ENCODE data around the gene SPO11.

Gene SPO11

DNA sequence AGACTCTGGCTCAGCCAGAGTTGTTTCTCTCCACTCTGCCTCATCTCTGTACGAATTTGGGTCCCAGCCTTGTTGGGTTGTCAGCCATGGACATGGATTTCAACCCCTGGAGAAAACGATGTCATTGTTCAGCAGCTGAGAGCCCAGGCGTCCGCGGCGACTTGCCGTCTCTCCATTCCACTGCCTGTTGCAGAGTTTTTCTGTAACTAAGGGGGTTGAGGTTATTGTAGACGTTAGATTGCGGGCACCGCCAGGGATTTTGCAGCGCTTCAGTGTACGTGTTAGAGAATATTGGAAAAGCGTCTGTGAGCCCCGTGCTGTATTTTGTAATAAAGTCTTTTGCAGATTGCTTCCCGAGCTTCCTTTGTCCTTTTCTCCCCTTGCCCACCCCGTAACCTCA is 48.5 kb downstream of the SPO11 start:
- DNase-seq: no peak

GRCh38 chr20:57378646-57379262 is 49.2 kb downstream of the SPO11 start:
- DNase-seq: no peak

- DNase-seq: no peak
Observed at GRCh38 chr20:57379263-57379647, 49.7 kb downstream of the SPO11 start.

DNA sequence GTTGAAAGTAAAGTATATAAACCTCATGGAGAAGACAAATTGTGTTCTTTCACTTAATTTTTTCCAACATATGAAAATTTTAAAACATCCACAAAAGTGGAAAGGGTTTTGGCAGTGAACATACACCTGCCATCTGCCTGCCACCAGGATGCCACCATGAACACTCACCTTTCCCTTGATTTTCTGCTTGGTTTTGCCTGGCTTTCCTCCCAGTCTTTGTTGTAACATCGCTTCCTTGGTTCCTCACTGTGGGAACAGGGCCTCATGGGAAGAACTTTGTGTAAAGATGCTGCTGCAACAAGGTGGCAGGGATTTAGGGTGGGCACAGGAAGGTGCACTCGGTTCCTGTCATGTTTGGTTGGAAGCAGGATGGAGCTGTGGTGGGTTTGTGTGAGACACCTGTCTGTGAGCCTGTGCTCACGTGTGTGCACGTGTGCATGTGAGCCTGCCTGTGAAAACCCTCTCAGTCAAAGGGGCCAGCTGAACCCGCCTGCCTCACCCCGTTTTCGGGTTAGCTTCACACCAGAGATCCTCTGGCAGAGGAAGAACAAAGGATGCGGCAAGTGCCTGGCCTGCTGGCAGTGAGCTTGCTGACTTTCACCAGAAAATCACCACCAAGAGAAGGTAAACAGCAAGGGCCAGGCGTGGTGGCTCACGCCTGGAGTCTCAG is 50.6 kb downstream of the SPO11 start:
- no peak for DNase-seq

GRCh38 chr20:57381596-57382503 is 52.2 kb downstream of the SPO11 start:
- peak; percentile 63 for DNase-seq

GRCh38 chr20:57382516-57382915 is 52.9 kb downstream of the SPO11 start:
- no peak for DNase-seq

DNA sequence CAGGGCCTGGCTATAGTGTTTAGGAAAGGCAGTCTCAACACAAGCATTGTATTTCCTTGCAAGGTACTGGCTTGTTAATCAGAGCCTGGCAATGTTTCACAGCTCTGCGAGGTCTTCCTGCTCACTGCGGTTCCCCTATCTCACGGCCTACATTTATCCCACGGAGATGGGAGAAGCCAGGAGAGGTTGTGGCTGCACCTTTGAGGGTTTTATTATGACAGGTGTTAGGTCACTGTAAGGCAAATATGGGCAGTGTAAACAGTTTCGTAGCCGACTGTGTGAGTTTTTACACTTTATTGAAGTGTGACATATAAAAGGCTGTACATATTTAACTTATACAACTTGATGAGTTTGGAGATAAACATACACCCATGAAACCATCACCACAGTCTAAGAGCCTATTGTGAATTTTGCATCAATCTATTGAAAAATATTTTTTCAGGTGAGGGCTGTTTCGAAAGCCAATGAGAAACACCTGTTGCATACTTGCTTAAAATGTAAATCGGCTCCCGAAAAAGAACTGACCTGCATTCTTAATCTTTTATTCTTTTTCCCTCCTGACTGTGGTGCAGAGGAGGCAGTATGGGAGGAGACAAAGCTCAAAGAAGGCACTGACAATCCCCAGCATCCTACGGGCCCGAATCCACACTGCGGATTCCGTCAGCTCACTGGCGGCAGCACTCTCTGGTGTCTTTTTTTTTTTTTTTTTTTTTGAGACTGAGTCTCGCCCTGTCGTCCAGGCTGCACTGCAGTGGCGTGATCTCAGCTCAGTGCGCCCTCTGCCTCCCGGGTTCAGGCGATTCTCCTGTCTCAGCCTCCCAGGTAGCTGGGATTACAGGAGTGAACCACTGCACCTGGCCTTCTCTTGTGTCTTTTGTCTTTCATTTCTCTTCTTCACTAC is 54.1 kb downstream of the SPO11 start:
- no peak for DNase-seq

GRCh38 chr20:57384486-57384885 is 54.9 kb downstream of the SPO11 start:
- no peak for DNase-seq

GRCh38 chr20:57384953-57385761 is 55.6 kb downstream of the SPO11 start:
- no peak for DNase-seq

GRCh38 chr20:57385940-57386339 is 56.3 kb downstream of the SPO11 start:
- DNase-seq: no peak

- no peak for DNase-seq
Observed at GRCh38 chr20:57386762-57387161, 57.2 kb downstream of the SPO11 start.

GRCh38 chr20:57387463-57387862 is 57.9 kb downstream of the SPO11 start:
- DNase-seq: no peak

DNA sequence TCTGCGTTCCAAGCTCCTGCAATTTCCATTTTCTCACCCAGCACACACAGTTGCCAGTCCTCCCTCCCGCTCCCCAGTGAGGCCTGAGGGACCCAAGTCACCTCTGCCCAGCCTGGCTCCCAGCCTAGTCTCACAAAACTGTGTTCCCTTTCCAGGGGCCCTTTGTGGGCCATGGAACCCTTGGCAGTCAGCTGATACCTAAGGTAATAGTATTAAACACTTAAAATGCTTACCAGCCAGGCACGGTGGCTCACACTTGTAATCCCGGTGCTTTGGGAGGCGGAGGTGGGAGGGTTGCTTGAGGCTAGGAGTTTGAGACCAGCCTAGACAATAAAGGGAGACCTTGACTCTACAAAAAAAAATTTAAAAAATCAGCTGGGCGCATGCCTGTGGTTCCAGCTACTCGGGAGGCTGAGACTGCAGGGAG is 58.4 kb downstream of the SPO11 start:
- no peak for DNase-seq

DNA sequence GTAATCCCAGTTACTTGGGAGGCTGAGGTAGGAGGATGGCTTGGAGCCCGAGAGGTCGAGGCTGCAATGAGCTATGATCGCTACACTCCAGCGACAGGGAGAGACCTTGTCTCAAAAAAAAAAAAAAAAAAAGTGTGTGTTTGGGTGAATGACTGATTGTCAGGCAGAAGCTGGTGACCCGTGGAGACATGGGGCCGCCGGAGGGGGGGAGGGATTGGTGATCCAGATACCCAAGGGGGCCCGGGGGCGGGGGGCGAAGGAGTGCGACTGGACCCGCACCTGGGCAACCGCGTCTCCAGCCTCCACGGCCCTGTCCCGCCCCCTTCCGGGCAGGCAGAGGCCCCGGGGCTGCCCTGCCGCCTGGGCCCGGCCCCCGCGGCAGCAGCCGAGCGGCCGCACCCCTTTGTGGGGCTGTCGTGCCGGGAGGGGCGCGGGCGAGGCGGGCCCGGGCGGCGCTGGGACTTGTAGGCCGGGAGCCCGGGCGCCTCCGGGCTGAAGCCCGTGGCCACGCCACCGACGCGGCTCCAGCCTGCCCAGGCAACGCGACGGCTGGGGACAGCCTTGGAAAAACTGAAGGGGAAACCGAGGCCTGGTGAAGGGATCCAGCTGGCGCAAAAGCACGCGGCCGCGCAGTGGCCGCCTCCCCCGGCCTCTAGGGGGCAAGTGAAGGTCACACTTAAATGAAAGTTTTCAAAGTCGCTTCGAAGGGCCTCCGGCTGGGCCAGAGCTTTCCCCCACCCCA is 59.5 kb downstream of the SPO11 start:
- DNase-seq: peak; percentile 87

- no peak for DNase-seq
Observed at GRCh38 chr20:57389695-57390603, 60.3 kb downstream of the SPO11 start.

GRCh38 chr20:57390604-57391438 is 61.2 kb downstream of the SPO11 start, which contains the start of gene RBM38:
Gene RBM38 (plus strand): TSS chr20:57391396. CDS start chr20:57391582, 186 bp downstream.
- peak; percentile 80 for DNase-seq

DNA sequence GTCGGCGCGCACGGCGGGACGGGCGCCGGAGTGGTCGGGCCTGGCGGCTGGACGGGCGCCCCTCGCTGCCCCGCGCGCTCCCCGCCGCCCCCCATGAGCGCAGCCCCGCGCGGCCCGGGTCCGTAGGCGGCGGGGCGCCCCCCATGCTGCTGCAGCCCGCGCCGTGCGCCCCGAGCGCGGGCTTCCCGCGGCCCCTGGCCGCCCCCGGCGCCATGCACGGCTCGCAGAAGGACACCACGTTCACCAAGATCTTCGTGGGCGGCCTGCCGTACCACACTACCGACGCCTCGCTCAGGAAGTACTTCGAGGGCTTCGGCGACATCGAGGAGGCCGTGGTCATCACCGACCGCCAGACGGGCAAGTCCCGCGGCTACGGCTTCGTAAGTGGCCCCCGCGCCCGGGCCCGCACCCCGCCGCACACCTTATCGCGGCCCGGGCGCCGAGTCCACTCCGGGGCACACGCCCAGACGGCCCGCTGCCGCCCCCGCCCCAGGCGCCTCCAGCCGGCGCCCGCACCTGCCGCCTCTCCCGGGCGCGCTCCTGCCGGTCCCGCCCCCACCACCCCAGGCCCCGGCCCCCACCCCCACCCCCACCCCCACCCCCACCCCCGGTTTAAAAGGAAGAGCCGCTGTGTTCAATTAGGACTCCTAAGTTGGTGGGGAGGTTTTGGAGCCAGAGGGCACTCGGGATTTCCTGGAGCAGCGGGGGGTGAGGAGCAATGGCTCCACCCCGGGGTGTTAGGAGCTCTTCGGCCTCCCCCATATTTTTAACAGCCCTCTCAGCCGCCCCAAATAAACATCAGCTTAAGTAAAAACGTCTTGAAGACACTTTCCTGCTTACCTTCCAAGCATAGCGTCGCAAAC is 62.1 kb downstream of the SPO11 start:
- peak; percentile 64 for DNase-seq
